Upper lobe of left lung (tissue), 6 donors: ENCODE results near the gene FKTN. TPM values are rescaled to one million over a fixed set of nuclear protein-coding genes. Genes with fewer than 3 reads are reported as not detected.

Source experiments
- ATAC-seq, 2 donors: fragments of 200-7000 bp; cut with Tn5 transposase; one replicate each; pipeline ENCODE4 v1.9.1; 2022; ENCODE audit warnings: mild to moderate bottlenecking in 2 of 2, moderate library complexity in 2 of 2; ENCODE audit not compliant: low FRiP score in 2 of 2
- DNase-seq, 2 donors: peaks; one replicate each; pipeline ENCODE4 v3.0.0-alpha.2; 2019 to 2020
- H3K27ac ChIP-seq, 4 donors: fragments of 200-600 bp; sonication (generic); one replicate each; pipeline ENCODE4 v1.5.1; 2016 to 2019
- H3K27me3 ChIP-seq, 4 donors: fragments of 200-600 bp; sonication (generic); one replicate each; pipeline ENCODE4 v1.5.1; 2017 to 2019
- H3K36me3 ChIP-seq, 4 donors: fragments of 200-600 bp; sonication (generic); one replicate each; pipeline ENCODE4 v1.5.1; 2016 to 2019
- H3K4me1 ChIP-seq, 4 donors: fragments of 200-600 bp; sonication (generic); one replicate each; pipeline ENCODE4 v1.5.1; 2018 to 2019
- H3K4me3 ChIP-seq, 4 donors: fragments of 200-600 bp; sonication (generic); one replicate each; pipeline ENCODE4 v1.5.1; 2017 to 2019; ENCODE audit warnings: mild to moderate bottlenecking in 2 of 4, moderate library complexity in 1 of 4
- H3K9me3 ChIP-seq, 4 donors: fragments of 200-600 bp; sonication (generic); one replicate each; pipeline ENCODE4 v1.5.1; 2018 to 2019
- CTCF ChIP-seq, 6 experiments: fragments of 450-650 bp in 4 of 6; fragments of 200-600 bp in 2 of 6; sonication (generic) in 2 of 6; IDR thresholded peaks; one replicate each; pipeline ENCODE4 v1.5.1; 2016 to 2019; ENCODE audit warnings: antibody characterized with exemption in 6 of 6
- EP300 ChIP-seq, 4 donors: sonication (generic); formaldehyde crosslinking; IDR thresholded peaks; one replicate each; pipeline ENCODE4 v1.5.1; 2017; ENCODE audit warnings: antibody characterized with exemption in 4 of 4, control low read depth in 2 of 4
- POLR2A ChIP-seq, 4 donors: fragments of 450-650 bp; IDR thresholded peaks; one replicate each; pipeline ENCODE4 v1.5.1; 2016 to 2017; ENCODE audit warnings: antibody characterized with exemption in 4 of 4, mild to moderate bottlenecking in 2 of 4
- POLR2AphosphoS5 ChIP-seq, 2 donors: sonication (generic); formaldehyde crosslinking; IDR thresholded peaks; one replicate each; pipeline ENCODE4 v1.5.1; 2017; ENCODE audit warnings: antibody characterized with exemption in 2 of 2
- WGBS, 2 donors: methylation state at CpG; one replicate each; pipeline ENCODE4 v1.1.5; 2017 to 2018; 5-methylcytosine and 5-hydroxymethylcytosine counted together
- total RNA-seq, 6 donors: library from RNA; depleted of rRNA in 4 of 6; stranded (reverse); fragments of >200 nt in 4 of 6; gene quantifications; one replicate each; pipeline versions ENCODE4 v1.1.0 to v1.2.1, GENCODE V29; 2016 to 2021
- donor health status: DM: no; HTN: no; CAD: no; lungs with moderate emphysema.
- donor health status: DM: no; HTN: yes; CAD: no; lungs with severe emphysema.

FKTN gene
- total RNA-seq, 6 donors from 2014 or later, result 3.8 to 11.5 (median 8.3) TPM

GRCh38 chr9:105670775-105671174 is 112.8 kb downstream of the FKTN start:
- Histone ChIP-seq H3K4me1 (no peaks in the 10 kb centered on the region), H3K27ac (no peak overlapping the region), H3K36me3 (no peaks in the 10 kb centered on the region), H3K4me3 (no peak overlapping the region), H3K9me3 (no peaks in the 10 kb centered on the region), H3K27me3 (no peaks in the 10 kb centered on the region)
- ATAC-seq (no peak), DNase-seq (no peak)
- WGBS, 2 donors, result 75 to 88% methylated on average over 3 of the region's 3 CpGs
- TF ChIP-seq POLR2A (IDR thresholded peaks at IDR 0.05) (no peak), EP300 (IDR thresholded peaks at IDR 0.05) (no peak), POLR2AphosphoS5 (IDR thresholded peaks at IDR 0.05) (no peak), CTCF (IDR thresholded peaks at IDR 0.05) (no peak)

DNA sequence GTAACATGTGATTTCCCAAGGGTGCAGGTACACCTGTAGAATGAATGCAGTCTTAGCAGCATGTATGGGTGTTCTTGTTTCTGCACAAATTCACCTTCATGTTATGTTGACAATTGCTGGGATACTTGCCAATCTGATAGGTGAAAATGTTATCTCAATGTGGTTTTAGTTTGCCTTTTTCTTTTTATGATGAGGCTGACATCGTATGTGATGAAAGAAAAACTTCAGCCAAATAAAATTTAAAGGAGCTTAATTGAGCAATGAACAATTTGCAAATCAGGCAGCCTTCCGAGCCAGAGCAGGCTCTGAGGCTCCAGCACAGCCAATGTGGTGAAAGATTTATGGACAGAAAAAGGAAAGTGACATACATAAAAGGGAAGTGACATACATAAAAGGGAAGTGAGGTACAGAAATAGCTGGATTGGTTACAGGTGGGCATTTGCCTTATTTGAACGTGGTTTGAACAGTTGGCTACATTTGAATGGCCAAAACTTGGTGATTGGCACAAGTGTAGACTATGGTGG is 114.8 kb downstream of the FKTN start:
- Histone ChIP-seq H3K9me3 (no peaks in the 10 kb centered on the region), H3K36me3 (no peaks in the 10 kb centered on the region), H3K27me3 (no peaks in the 10 kb centered on the region), H3K4me3 (no peak overlapping the region), H3K27ac (no peak overlapping the region), H3K4me1 (no peaks in the 10 kb centered on the region)
- no peak for TF ChIP-seq EP300 (IDR thresholded peaks at IDR 0.05)
- no peak for TF ChIP-seq CTCF (IDR thresholded peaks at IDR 0.05)
- TF ChIP-seq POLR2A (IDR thresholded peaks at IDR 0.05), result no peak
- TF ChIP-seq POLR2AphosphoS5 (IDR thresholded peaks at IDR 0.05), result no peak
- WGBS, 2 donors, result 28 to 30% methylated on average over 3 of the region's 3 CpGs
- ATAC-seq (no peak), DNase-seq (no peak)

GRCh38 chr9:105673850-105674387 is 116.0 kb downstream of the FKTN start:
- TF ChIP-seq POLR2A (IDR thresholded peaks at IDR 0.05), result no peak
- TF ChIP-seq POLR2AphosphoS5 (IDR thresholded peaks at IDR 0.05), result no peak
- TF ChIP-seq CTCF (IDR thresholded peaks at IDR 0.05), result no peak
- ATAC-seq, result no peak
- WGBS, 2 donors, result 73 to 78% methylated on average over 3 of the region's 3 CpGs

DNA sequence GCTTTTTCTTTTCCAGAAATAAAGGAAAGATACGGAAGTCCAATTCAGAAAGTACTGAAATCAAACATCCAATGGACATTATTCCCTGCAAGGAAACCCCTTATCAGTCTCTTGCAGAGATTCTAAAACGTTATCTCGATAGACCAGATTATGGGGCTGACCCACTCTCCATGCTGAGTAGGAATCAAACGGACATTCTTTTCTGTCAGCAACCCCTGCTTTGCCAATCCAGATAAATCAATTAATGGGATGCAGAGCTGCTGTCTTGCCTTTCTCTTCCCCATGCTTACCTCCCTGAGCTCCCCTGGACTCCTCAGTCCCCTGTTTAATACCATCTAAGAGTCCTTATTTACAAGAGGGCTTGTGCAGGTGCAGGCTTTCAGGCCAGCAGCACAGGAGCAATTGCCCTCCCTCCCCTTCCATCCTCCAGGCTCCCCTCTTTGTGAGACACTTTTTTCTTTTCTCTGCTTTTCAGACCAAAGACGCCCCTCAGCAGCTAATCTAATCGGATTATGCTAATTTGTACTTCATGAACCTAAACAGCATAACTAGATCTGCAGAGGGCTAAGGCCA is 118.5 kb downstream of the FKTN start:
- no peak for ATAC-seq
- no peaks in the 10 kb centered on the region for H3K4me1 ChIP-seq
- H3K27ac ChIP-seq, result no peak overlapping the region
- H3K27me3 ChIP-seq, result no peaks in the 10 kb centered on the region
- no peaks in the 10 kb centered on the region for H3K9me3 ChIP-seq
- no peaks in the 10 kb centered on the region for H3K36me3 ChIP-seq
- H3K4me3 ChIP-seq, result no peak overlapping the region
- no peak for DNase-seq
- 58 to 62% methylated on average over 6 of the region's 6 CpGs for WGBS, 2 donors
- TF ChIP-seq POLR2AphosphoS5 (IDR thresholded peaks at IDR 0.05), result no peak
- no peak for TF ChIP-seq POLR2A (IDR thresholded peaks at IDR 0.05)
- TF ChIP-seq CTCF (IDR thresholded peaks at IDR 0.05), result no peak
- no peak for TF ChIP-seq EP300 (IDR thresholded peaks at IDR 0.05)

More at GRCh38 chr9:105673850-105674387, 116.0 kb downstream of the FKTN start:
- no peaks in the 10 kb centered on the region for H3K27me3 ChIP-seq
- H3K9me3 ChIP-seq, result no peaks in the 10 kb centered on the region
- no peak overlapping the region for H3K4me3 ChIP-seq
- DNase-seq, result no peak
- no peaks in the 10 kb centered on the region for H3K4me1 ChIP-seq
- no peaks in the 10 kb centered on the region for H3K36me3 ChIP-seq
- no peak overlapping the region for H3K27ac ChIP-seq

GRCh38 chr9:105678163-105678562 is 120.2 kb downstream of the FKTN start:
- no peaks in the 10 kb centered on the region for H3K4me1 ChIP-seq
- no peaks in the 10 kb centered on the region for H3K27me3 ChIP-seq
- no peaks in the 10 kb centered on the region for H3K36me3 ChIP-seq
- ATAC-seq (no peak), DNase-seq (no peak)
- WGBS, 2 donors, result 88 to 100% methylated on average over 1 of the region's 1 CpG
- no peak overlapping the region for H3K27ac ChIP-seq
- TF ChIP-seq POLR2AphosphoS5 (IDR thresholded peaks at IDR 0.05), result no peak
- TF ChIP-seq POLR2A (IDR thresholded peaks at IDR 0.05), result no peak
- no peak for TF ChIP-seq EP300 (IDR thresholded peaks at IDR 0.05)
- no peak for TF ChIP-seq CTCF (IDR thresholded peaks at IDR 0.05)
- H3K9me3 ChIP-seq, result no peaks in the 10 kb centered on the region
- no peak overlapping the region for H3K4me3 ChIP-seq
